Lower lobe of right lung (tissue), 2 donors: Measurements from ENCODE around the gene PLOD1. TPM values are rescaled to one million over a fixed set of nuclear protein-coding genes. Genes with fewer than 3 reads are reported as not detected.
"Not testable (repeated sequence)": the region's sequence is repeated elsewhere in the genome, so short reads cannot be mapped to it uniquely, and the experiment has no call there.

Experiments
- ATAC-seq, 2 donors: fragments of 200-7000 bp; cut with Tn5 transposase; one replicate each; pipeline ENCODE4 v1.9.1; 2020 to 2022; ENCODE audit warnings: mild to moderate bottlenecking in 2 of 2, moderate library complexity in 2 of 2
- DNase-seq: peaks from one replicate; pipeline ENCODE4 v3.0.0-alpha.2; 2020
- H3K27ac ChIP-seq: fragments of 200-600 bp; one replicate; pipeline ENCODE4 v1.8.0; 2022
- H3K27me3 ChIP-seq: fragments of 200-600 bp; one replicate; pipeline ENCODE4 v1.8.0; 2022; ENCODE audit warnings: low read depth
- H3K36me3 ChIP-seq: fragments of 200-600 bp; one replicate; pipeline ENCODE4 v1.8.0; 2022; ENCODE audit warnings: mild to moderate bottlenecking
- H3K4me1 ChIP-seq: fragments of 200-600 bp; one replicate; pipeline ENCODE4 v1.8.0; 2022
- H3K4me3 ChIP-seq: fragments of 200-600 bp; one replicate; pipeline ENCODE4 v1.8.0; 2022; ENCODE audit warnings: mild to moderate bottlenecking
- H3K9me3 ChIP-seq: fragments of 200-600 bp; one replicate; pipeline ENCODE4 v1.8.0; 2022
- CTCF ChIP-seq: fragments of 200-600 bp; IDR thresholded peaks from one replicate; pipeline ENCODE4 v1.8.0; 2022; ENCODE audit warnings: antibody characterized with exemption, mild to moderate bottlenecking
- intact Hi-C: fragments of 100-400 bp; cut with DNase I; formaldehyde crosslinking; loops from one replicate; pipeline ENCODE4 v1.11.0; 2022
- total RNA-seq: library from RNA; stranded (reverse); fragmentation: NEBNext Ultra II Directional; extraction: Animal tissue kit (Norgen Biotek cat#: 25700); gene quantifications from one replicate; pipeline ENCODE4 v1.2.1, GENCODE V29; 2021
- donor health status: DM: no; HTN: yes; CAD: no; lungs with severe emphysema.

The PLOD1 gene
- total RNA-seq, 1 donor from 2014 or later = 84.5 TPM

DNA sequence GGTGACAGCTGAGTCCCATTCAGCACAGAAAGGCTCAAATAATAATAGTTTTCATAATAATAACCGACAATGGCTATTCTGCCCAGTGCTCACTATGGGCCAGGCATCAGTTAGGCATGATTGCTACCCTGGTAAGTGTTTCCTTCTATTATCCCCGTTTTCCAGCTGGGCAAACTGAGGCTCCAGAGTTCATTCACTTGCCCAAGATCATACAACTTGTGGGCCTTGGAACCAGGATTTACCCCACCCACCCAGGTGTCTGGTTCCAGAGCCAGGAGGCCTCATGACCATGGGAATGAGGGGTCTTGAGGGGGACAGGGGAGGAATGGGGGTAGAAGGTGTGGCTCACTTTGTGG lies 518 bp downstream of the PLOD1 start:
- peaks cover 3% of the 10 kb centered on the region for H3K36me3 ChIP-seq
- peak overlapping the region; percentile 88 for H3K27ac ChIP-seq
- ATAC-seq (no peak), DNase-seq (no peak)
- no peak for TF ChIP-seq CTCF
- H3K4me3 ChIP-seq = peak overlapping the region; percentile 75
- no peaks in the 10 kb centered on the region for H3K27me3 ChIP-seq
- peaks cover 41% of the 10 kb centered on the region for H3K4me1 ChIP-seq
- intact Hi-C loops = no loop called here
- H3K9me3 ChIP-seq = no peaks in the 10 kb centered on the region

DNA sequence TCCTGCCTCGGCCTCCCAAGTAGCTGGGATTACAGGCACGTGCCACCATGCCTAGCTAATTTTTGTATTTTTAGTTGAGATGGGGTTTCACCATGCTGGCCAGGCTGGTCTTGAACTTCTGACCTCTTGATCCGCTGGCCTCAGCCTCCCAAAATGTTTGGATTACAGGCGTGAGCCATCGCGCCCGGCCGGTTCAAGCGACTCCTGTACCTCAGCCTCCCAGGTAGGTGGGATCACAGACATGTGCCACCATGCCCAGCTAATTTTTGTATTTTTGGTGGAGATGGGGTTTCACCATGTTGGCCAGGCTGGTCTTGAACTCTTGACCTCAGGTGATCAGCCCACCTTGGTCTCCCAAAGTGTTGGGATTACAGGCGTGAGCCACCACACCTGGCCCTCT lies 1.2 kb downstream of the PLOD1 start:
- intact Hi-C loops, H3K27me3 ChIP-seq, ATAC-seq, H3K36me3 ChIP-seq, H3K27ac ChIP-seq, DNase-seq, H3K9me3 ChIP-seq, H3K4me3 ChIP-seq: not testable (repeated sequence)
- H3K4me1 ChIP-seq = peaks cover 34% of the 10 kb centered on the region

- no peaks in the 10 kb centered on the region for H3K27me3 ChIP-seq
- peaks cover 20% of the 10 kb centered on the region for H3K4me1 ChIP-seq
- H3K36me3 ChIP-seq = peaks cover 20% of the 10 kb centered on the region
- no peak overlapping the region for H3K4me3 ChIP-seq
- TF ChIP-seq CTCF = no peak
- no peak overlapping the region for H3K27ac ChIP-seq
- H3K9me3 ChIP-seq = no peaks in the 10 kb centered on the region
- intact Hi-C loops = no loop called here
- ATAC-seq (no peak), DNase-seq (no peak)
Observed at GRCh38 chr1:11938722-11939526, 4.4 kb downstream of the PLOD1 start.

DNA sequence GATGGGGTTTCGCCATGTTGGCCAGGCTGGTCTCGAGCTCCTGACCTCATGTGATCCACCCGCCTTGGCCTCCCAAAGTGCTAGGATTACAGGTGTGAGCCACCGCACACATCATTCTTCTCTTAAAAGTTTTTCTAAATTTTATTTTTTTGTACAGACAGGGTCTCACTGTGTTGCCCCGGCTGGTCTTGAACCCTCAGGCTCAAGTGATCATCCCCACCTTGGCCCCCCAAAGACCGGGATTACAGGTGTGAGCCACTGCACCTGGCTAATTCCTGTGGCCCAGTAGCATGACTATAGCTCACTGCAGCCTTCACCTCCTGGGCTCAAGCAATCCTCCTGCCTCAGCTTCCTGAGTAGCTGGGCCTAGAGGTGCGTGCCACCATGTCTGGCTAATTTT lies 5.3 kb downstream of the PLOD1 start:
- H3K9me3 ChIP-seq, H3K4me3 ChIP-seq, H3K27me3 ChIP-seq, intact Hi-C loops, DNase-seq, ATAC-seq, H3K27ac ChIP-seq: not testable (repeated sequence)
- H3K4me1 ChIP-seq = peaks cover 17% of the 10 kb centered on the region
- peaks cover 20% of the 10 kb centered on the region for H3K36me3 ChIP-seq

DNA sequence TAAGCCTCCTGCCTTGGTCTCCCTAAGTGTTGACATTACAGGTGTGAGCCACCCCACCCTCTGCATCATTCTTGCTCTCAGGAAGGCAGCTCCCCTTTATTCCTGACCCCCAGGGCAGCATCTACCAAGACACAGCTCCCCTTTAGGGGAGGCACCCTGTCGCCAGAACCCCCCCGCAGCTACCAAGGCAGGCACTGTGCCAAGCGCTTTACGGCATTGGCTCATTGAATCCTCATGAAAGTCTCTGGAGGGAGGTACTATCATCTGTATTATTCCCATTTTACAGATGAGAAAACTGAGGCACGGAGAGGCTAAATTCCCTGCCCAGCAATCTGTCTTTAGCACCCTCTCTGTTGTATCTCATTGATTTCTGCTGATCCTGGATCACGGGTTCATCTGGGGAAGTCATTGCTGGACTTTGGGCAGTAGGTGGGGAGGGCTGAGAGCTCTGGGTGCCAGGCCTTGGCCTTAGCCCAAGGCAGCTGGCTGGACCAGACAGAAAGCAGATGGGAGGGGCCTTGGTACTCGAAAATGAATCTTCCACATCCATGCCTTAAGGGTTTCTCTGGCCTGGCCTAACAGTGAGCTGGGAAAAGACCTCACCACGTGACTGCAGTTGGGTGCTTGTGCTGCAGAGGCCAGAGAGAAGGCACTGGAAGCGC lies 5.9 kb downstream of the PLOD1 start:
- Histone ChIP-seq H3K27me3 (no peaks in the 10 kb centered on the region), H3K36me3 (peaks cover 20% of the 10 kb centered on the region), H3K4me3 (no peak overlapping the region), H3K9me3 (no peaks in the 10 kb centered on the region), H3K27ac (no peak overlapping the region), H3K4me1 (peaks cover 11% of the 10 kb centered on the region)
- TF ChIP-seq CTCF = no peak
- ATAC-seq (no peak), DNase-seq (no peak)
- intact Hi-C loops = no loop called here

- H3K4me3 ChIP-seq = no peak overlapping the region
- intact Hi-C loops = no loop called here
- TF ChIP-seq CTCF = no peak
- ATAC-seq = no peak
- no peaks in the 10 kb centered on the region for H3K4me1 ChIP-seq
- H3K27me3 ChIP-seq = no peaks in the 10 kb centered on the region
- no peaks in the 10 kb centered on the region for H3K9me3 ChIP-seq
- H3K27ac ChIP-seq = no peak overlapping the region
- peaks cover 18% of the 10 kb centered on the region for H3K36me3 ChIP-seq
- DNase-seq = no peak
Observed at GRCh38 chr1:11942280-11942679, 7.8 kb downstream of the PLOD1 start.
